Activated CD4-positive, alpha-beta T cell treated with anti-CD3 and anti-CD28 coated beads for 24 hours (primary cell): ENCODE data around the gene OPCML.

Experiments
- DNase-seq, 2 donors: peaks; one replicate each; pipeline ENCODE4 v3.0.0-alpha.2; 2020; ENCODE audit warnings: low read depth in 2 of 2

The OPCML gene

GRCh38 chr11:133541021-133541719 is 8.9 kb upstream of the OPCML start:
- DNase-seq = no peak

GRCh38 chr11:133536198-133536597 is 3.9 kb upstream of the OPCML start:
- DNase-seq = no peak

DNA sequence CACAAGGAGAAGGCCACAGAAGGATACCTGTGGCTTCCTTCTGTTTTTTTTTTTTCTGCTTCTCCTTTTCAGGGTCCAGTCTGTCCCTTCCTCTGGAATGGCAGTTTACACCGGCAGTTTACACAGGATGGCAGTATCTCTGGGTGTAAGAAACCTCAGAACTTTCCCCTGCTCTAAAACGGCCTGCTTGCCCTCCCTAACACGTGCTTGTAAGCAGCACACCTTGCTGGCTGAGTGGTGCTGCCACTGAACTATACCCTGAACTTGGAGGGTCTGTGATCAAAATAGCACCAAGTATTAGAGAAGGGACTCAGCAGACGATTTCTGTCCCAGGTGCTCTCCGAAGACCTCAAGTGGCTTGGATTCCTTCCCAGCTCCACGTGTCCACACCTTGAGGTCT is 904 bp upstream of the OPCML start:
- DNase-seq = no peak

DNA sequence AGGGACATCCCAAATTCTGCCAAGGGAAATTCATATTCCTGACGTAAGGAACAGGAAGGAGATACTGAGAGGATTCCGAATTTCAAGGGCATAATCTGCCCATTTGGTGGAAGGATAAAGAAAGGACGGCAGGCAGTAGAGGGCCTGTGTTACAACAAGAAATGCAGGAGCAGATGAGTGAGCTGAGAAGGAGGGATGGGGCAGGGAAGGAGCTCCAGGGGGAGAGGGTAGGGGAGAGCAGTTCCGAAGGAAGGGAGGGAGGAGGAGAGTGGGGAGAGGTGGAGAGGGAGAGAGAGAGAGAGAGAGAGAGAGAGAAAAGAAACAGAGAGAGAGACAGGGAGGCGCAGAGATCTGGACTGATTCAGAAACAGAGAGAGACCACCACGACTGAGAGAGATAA is 843 bp downstream of the OPCML start:
- no peak for DNase-seq

GRCh38 chr11:133530501-133530835 is 1.8 kb downstream of the OPCML start:
- DNase-seq = no peak

DNA sequence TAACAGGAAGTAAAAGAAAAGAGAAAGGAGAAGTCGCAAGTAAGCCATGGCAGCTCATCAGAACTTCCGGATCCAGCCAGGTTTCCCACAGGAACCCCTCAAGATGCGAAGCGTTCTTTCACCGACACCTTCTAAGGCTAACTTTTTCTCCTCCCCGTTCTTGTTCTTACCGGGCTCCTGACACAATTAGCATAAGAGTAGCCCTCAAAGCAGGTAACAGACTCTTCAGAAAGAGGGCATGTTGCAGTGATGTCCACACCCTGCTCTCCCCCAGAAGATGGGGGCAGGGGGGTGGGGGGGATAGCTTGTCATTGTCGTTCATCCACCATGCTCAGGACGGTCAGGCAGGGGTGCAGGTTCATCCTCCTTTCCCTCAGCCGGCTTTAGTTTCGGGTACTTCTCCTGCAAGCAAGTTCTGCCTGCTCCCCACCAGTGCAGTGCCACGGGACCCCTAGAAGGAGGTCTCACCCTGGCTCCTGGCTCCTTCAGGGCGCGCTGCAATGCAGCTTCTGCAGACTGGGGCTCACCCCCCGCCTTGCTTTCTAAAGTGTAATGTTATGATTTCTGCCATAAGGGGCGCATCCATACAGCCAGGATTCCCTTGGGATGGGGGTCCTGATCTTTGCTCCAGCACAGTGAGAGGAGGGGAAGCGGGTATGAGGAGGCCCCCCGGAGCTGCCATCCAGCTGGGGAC is 2.3 kb downstream of the OPCML start:
- no peak for DNase-seq

GRCh38 chr11:133526790-133527189 is 5.5 kb downstream of the OPCML start:
- DNase-seq = no peak

DNA sequence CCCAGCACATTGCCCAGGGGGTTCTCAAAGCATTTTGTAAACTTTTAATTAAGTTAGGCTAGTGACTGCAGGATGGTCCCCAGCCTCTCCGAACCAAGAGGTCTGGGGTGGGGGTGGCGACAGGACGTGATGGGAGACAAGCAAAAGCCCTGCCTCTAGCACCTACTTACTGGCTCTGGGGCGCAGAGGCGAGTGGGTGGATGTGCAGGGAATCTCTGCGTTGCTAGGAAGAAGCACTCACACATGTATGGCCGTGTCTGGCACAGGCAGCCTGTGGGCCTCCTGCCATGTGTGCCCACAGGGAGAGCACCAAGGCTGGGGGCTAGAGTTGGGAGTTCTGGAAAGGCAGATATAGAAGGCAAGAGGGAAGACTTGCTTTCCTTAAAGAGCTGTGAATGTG is 6.3 kb downstream of the OPCML start:
- DNase-seq = no peak

- no peak for DNase-seq
Measured at GRCh38 chr11:133524488-133524887, 7.8 kb downstream of the OPCML start.

- DNase-seq = no peak
Measured at GRCh38 chr11:133522344-133522743, 10.0 kb downstream of the OPCML start.

GRCh38 chr11:133521502-133521901 is 10.8 kb downstream of the OPCML start:
- DNase-seq = no peak

- no peak for DNase-seq
Measured at GRCh38 chr11:133520707-133521106, 11.6 kb downstream of the OPCML start.

DNA sequence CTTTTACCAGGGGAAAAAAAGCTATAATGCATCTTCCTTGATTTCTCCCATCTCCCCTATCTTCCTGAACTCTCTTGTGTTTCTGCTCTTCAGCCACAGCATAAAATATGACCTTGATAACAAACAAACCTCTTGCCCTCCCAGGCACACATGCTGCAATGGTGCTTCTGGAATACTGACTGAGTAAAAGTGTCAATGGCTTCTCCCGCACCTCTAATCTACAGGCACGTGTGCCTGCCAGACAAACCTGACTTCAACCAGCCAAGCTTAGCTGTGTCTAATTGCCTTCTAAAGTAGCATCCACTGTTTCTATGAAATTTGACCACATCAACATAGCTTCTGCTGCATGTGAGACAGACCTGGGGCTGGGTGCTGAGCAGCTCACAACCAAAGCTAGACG is 12.7 kb downstream of the OPCML start:
- no peak for DNase-seq

DNA sequence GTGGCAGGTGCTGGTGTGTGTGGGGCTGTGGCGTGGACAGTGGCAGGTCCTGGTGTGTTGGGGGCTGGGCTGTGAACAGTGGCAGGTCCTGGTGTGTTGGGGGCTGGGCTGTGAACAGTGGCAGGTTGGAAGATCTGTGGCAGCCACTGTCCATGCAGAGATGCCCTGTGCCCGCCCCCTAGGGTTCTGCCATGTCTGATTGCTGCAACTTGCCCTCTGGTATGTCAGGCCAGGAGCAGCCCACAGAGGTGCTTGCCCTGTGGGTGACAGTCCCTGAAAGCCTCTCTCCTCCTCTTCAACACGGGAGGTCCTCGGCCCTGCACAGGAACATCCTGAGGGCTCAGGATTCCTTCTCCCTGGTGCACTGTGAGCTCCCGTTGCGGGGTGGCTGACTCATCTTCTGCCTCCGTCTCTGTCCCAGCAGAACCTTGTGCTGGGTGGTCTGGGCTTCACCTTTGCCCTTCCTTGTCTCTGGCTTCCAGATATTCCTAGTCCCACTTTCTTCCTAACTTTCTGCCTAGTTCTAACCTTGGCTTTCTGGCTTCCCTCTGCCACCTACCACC is 13.5 kb downstream of the OPCML start:
- DNase-seq = no peak

- DNase-seq = no peak
Measured at GRCh38 chr11:133516845-133517244, 15.5 kb downstream of the OPCML start.

GRCh38 chr11:133515107-133515506 is 17.2 kb downstream of the OPCML start:
- no peak for DNase-seq

DNA sequence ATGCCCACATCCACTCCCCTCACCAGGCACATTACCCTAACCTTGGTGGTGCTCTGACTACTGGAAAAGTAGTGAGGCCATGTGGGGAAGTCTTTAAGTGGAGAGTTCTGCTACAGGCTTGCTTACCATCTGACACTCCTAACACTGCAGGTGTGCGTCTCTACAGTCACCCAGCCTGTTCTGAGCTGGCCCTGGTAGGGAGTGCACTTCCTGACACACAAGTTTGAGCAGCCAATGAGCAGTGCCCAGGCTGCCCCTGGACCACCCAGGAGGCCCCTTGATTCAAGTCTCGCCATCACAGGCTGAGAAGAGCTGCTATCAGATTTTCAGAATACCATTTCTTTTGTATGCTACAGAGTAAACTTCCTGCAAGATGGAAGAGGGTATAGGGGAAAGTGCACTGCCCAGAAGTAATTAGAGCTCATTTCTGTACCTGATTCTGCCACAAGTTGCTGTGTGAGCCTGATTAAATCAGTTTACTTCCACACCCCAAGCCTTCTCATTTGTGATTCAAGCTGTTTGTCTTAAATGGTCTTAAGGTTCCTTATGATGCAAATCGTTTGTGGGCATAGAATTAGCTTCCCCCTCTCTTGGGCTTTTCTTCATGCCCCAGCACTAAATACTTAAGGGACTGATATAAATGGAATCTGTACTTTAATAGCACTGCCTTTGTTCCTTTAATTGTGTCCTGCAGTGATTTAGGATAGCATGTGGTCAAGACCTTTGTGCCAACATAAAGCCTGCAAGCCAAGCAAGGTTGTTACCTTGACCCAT is 22.2 kb downstream of the OPCML start:
- DNase-seq = no peak

GRCh38 chr11:133508468-133508867 is 23.8 kb downstream of the OPCML start:
- DNase-seq = no peak

- no peak for DNase-seq
Measured at GRCh38 chr11:133507185-133507584, 25.1 kb downstream of the OPCML start.

DNA sequence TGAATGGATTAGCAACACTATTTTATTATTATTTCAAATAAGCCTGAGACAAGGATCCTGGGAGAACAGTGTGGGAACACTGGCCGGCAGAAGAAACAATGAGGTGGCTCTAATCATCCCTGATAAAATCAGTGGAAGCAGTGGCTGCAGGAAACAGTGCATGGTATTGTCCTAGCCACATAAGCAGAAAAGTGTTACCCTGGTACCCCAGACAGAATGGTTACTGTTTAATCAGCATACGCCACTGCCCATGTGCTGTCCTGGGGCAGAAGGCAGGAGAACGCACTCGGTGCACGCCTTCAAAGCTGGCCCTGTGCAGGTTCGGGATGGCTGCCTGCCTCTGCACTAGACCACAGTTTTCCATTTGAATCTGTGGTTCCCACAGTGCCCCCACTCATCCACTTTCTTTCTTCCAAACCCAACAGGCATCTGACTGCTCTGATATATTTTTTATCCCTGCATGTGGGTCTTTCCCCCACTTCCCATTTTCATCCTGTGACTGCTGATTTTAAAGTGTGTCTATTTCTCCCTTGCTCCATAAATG is 25.7 kb downstream of the OPCML start:
- DNase-seq = no peak

GRCh38 chr11:133506023-133506422 is 26.3 kb downstream of the OPCML start:
- DNase-seq = no peak

DNA sequence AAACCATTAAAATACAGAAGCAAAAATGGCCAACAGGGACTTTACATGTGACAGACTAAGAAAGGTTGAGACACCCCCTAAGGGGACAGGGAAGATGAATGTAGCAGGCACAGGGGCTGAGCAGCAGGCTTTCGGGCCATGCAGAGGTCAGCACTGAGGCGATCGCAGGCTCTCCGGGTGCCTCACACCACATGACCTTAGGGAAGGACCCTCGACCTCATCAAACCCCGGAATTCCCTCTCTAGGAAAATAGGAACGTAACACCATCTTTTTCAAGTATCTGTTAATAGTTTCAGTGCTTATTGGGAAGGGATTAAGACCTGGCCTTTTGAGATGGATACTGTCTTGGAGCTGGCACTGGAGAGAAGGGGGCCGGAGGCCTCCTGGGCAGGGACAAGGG is 27.4 kb downstream of the OPCML start:
- DNase-seq = no peak
